Fibroblast of lung (primary cell): ENCODE measurements around the gene MEN1. TPM values are rescaled to one million over a fixed set of nuclear protein-coding genes. Genes with fewer than 3 reads are reported as not detected.

Experiments used
- DNase-seq, 2 donors: peaks; one replicate each; pipeline versions ENCODE4 v3.0.0 to v3.0.0-alpha.2; 2010; ENCODE audit warnings: low read depth in 2 of 2
- H2AFZ ChIP-seq: 2 replicates; pipeline ENCODE4 v1.5.1; 2012; ENCODE audit warnings: low read length, control low read depth, inconsistent platforms
- H3K27ac ChIP-seq: 2 replicates; pipeline ENCODE4 v1.5.1; 2011; ENCODE audit warnings: low read length, control low read depth; ENCODE audit not compliant: insufficient read depth
- H3K27me3 ChIP-seq: 2 replicates; pipeline ENCODE4 v1.5.1; 2011; ENCODE audit warnings: mild to moderate bottlenecking, low read length; ENCODE audit not compliant: control insufficient read depth, insufficient read depth
- H3K36me3 ChIP-seq: 2 replicates; pipeline ENCODE4 v1.5.1; 2011; ENCODE audit warnings: low read length; ENCODE audit not compliant: control insufficient read depth, insufficient read depth
- H3K4me1 ChIP-seq: 2 replicates; pipeline ENCODE4 v1.5.1; 2011; ENCODE audit warnings: low read length; ENCODE audit not compliant: control insufficient read depth, insufficient read depth; ENCODE audit errors: extremely low read depth
- H3K4me2 ChIP-seq: 2 replicates; pipeline ENCODE4 v1.5.1; 2011; ENCODE audit warnings: low read length, control low read depth; ENCODE audit not compliant: insufficient read depth; ENCODE audit errors: extremely low read depth
- H3K4me3 ChIP-seq, 4 experiments: fragments of 200-600 bp in 1 of 4; sonication (generic) in 1 of 4; replicated peaks in 1 of 4; 2 replicates each; pipeline ENCODE4 v1.5.1; 2011 to 2016; ENCODE audit warnings: low read length in 4 of 4, low read depth in 3 of 4, mild to moderate bottlenecking in 3 of 4, control low read depth in 2 of 4, inconsistent platforms in 1 of 4, mixed read lengths in 1 of 4; ENCODE audit not compliant: insufficient read depth in 1 of 4; ENCODE audit errors: control extremely low read depth in 1 of 4
- H3K79me2 ChIP-seq: 2 replicates; pipeline ENCODE4 v1.5.1; 2012; ENCODE audit warnings: mild to moderate bottlenecking, low read length, inconsistent platforms; ENCODE audit not compliant: control insufficient read depth, insufficient read depth
- H3K9ac ChIP-seq: 2 replicates; pipeline ENCODE4 v1.5.1; 2011; ENCODE audit warnings: mild to moderate bottlenecking, low read length, control low read depth; ENCODE audit not compliant: insufficient read depth
- H3K9me3 ChIP-seq: 2 replicates; pipeline ENCODE4 v1.5.1; 2012; ENCODE audit warnings: low read depth, low read length; ENCODE audit not compliant: control insufficient read depth, insufficient read depth
- H4K20me1 ChIP-seq: 2 replicates; pipeline ENCODE4 v1.5.1; 2011; ENCODE audit warnings: low read length; ENCODE audit not compliant: control insufficient read depth, insufficient read depth; ENCODE audit errors: extremely low read depth
- CTCF ChIP-seq, 2 donors: IDR thresholded peaks in 1 of 2; conservative IDR thresholded peaks in 1 of 2; 1 replicate in 1 of 2; 2 replicates in 1 of 2; pipeline ENCODE4 v1.5.1; 2011 to 2012; ENCODE audit warnings: low read length in 2 of 2, control low read depth in 1 of 2, inconsistent platforms in 1 of 2, low read depth in 1 of 2, mild to moderate bottlenecking in 1 of 2
- EZH2 ChIP-seq: IDR thresholded peaks from 2 replicates; pipeline ENCODE4 v1.5.1; 2012; ENCODE audit warnings: low read length, control low read depth, mild to moderate bottlenecking; ENCODE audit errors: missing control alignments
- polyA plus RNA-seq, 2 donors: library from polyadenylated mRNA; depleted of rRNA in 1 of 2; stranded (reverse) in 1 of 2; unstranded in 1 of 2; fragments of >200 nt; gene quantifications; 2 replicates each; pipeline ENCODE4 v1.2.1, GENCODE V29; 2011 to 2012; ENCODE audit warnings: missing spikeins in 1 of 2
- total RNA-seq: library from RNA; depleted of rRNA; stranded (reverse); fragments of >200 nt; gene quantifications from 2 replicates; pipeline ENCODE4 v1.2.1, GENCODE V29; 2014

Gene MEN1
- total and polyA plus RNA-seq, 2 donors (not counting 1 experiment from before 2014, with no cell fraction given): 8.9 to 13.7 TPM

- Histone ChIP-seq H3K4me1 (peaks cover 6% of the 10 kb centered on the region), H3K36me3 (peaks cover 6% of the 10 kb centered on the region), H2AFZ (no peak overlapping the region), H3K9me3 (no peaks in the 10 kb centered on the region), H3K9ac (no peak overlapping the region), H3K4me3 (no peak overlapping the region), H3K79me2 (no peaks in the 10 kb centered on the region), H3K4me2 (no peak overlapping the region), H3K27me3 (no peaks in the 10 kb centered on the region), H3K27ac (no peak overlapping the region), H4K20me1 (no peaks in the 10 kb centered on the region)
- TF ChIP-seq EZH2 (no peak), CTCF (conservative IDR thresholded peaks at IDR 0.05 in 1 of 2, IDR thresholded peaks at IDR 0.05 in 1 of 2; ENCODE audit: low read depth in 1 of 2, low read length in 2 of 2) (no peak)
- DNase-seq: no peak
Measured at GRCh38 chr11:64799623-64800302, 10.6 kb downstream of the MEN1 start.

GRCh38 chr11:64799256-64799622 is 11.1 kb downstream of the MEN1 start:
- H3K4me3 ChIP-seq: no peak overlapping the region
- no peak overlapping the region for H3K9ac ChIP-seq
- H3K4me2 ChIP-seq: no peak overlapping the region
- H3K4me1 ChIP-seq: peaks cover 5% of the 10 kb centered on the region
- no peaks in the 10 kb centered on the region for H3K27me3 ChIP-seq
- TF ChIP-seq EZH2 (no peak), CTCF (conservative IDR thresholded peaks at IDR 0.05 in 1 of 2, IDR thresholded peaks at IDR 0.05 in 1 of 2; ENCODE audit: low read depth in 1 of 2, low read length in 2 of 2) (no peak)
- no peak overlapping the region for H2AFZ ChIP-seq
- H3K9me3 ChIP-seq: no peaks in the 10 kb centered on the region
- H3K79me2 ChIP-seq: no peaks in the 10 kb centered on the region
- H3K27ac ChIP-seq: no peak overlapping the region
- no peaks in the 10 kb centered on the region for H4K20me1 ChIP-seq
- peaks cover 4% of the 10 kb centered on the region for H3K36me3 ChIP-seq
- no peak for DNase-seq

GRCh38 chr11:64796757-64797541 is 13.4 kb downstream of the MEN1 start:
- Histone ChIP-seq H3K27ac (no peak overlapping the region), H3K79me2 (no peaks in the 10 kb centered on the region), H3K4me1 (no peaks in the 10 kb centered on the region), H4K20me1 (no peaks in the 10 kb centered on the region), H3K27me3 (no peaks in the 10 kb centered on the region), H3K4me2 (no peak overlapping the region), H3K4me3 (no peak overlapping the region), H3K36me3 (peaks cover 4% of the 10 kb centered on the region), H3K9ac (no peak overlapping the region), H2AFZ (no peak overlapping the region), H3K9me3 (no peaks in the 10 kb centered on the region)
- no peak for DNase-seq
- TF ChIP-seq EZH2: no peak
- no peak for TF ChIP-seq CTCF (conservative IDR thresholded peaks at IDR 0.05 in 1 of 2, IDR thresholded peaks at IDR 0.05 in 1 of 2; ENCODE audit: low read depth in 1 of 2, low read length in 2 of 2)
